NT2/D1 (cell line): ENCODE results near the gene CUEDC1.

ENCODE experiments used
- SUZ12 ChIP-seq: IDR thresholded peaks from 2 replicates; pipeline ENCODE4 v1.6.1; 2011; ENCODE audit not compliant: insufficient read length, insufficient read depth; ENCODE audit errors: extremely low read depth
- YY1 ChIP-seq: IDR thresholded peaks from 2 replicates; pipeline ENCODE4 v1.6.1; 2011; ENCODE audit not compliant: insufficient read length, insufficient read depth
- ZNF274 ChIP-seq: IDR thresholded peaks from 2 replicates; pipeline ENCODE4 v1.6.1; 2011; ENCODE audit warnings: mild to moderate bottlenecking, low read depth, low read length

DNA sequence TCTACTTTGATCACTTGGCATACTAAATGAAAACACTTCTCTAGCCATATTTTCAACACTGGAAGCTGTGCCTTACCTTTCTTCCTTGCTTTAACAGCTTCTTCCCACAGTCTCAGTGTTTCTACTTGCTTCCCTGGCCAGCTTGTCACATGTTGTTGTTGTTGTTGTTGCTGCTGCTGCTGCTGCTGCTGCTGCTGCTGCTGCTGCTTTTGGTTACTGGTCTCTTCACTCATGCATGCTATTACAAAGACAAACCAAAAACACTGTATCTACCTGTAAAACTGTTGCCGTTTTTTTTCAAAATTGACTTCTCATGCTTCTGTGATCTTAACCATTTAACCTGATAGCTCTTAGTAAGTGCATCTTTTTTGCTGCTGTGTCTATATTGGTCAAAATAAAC is 23.9 kb upstream of the CUEDC1 start:
- TF ChIP-seq YY1 (no peak), ZNF274 (no peak), SUZ12 (no peak)
